PC-3 (cell line): ENCODE data around the gene AIG1. TPM values are rescaled to one million over a fixed set of nuclear protein-coding genes. Genes with fewer than 3 reads are reported as not detected.
"Not testable (repeated sequence)": the region's sequence is repeated elsewhere in the genome, so short reads cannot be mapped to it uniquely, and the experiment has no call there.

ENCODE experiments used
- ATAC-seq: fragments of 200-7000 bp; cut with Tn5 transposase; 2 replicates; pipeline ENCODE4 v1.9.1; 2020; ENCODE audit warnings: mild to moderate bottlenecking, moderate library complexity
- BruUV-seq: library from RNA; stranded (reverse); fragments of 400-500 nt; replicated peaks from 2 replicates; lab custom pipeline; 2021; lab: Mats Ljungman, UMichigan
- CTCF ChIA-PET: fragments of 300-600 bp; sonication (Branson Sonifier 250); formaldehyde crosslinking; loops from one replicate; lab custom pipeline; 2022; ENCODE audit warnings: antibody characterized with exemption; lab: Charles Lee
- POLR2A ChIA-PET: fragments of 300-600 bp; sonication (Branson Sonifier 250); formaldehyde crosslinking; loops from one replicate; lab custom pipeline; 2022; ENCODE audit warnings: antibody characterized with exemption; ENCODE audit not compliant: unreplicated experiment; lab: Charles Lee
- DNase-seq: peaks from one replicate; pipeline ENCODE4 v3.0.0-alpha.2; 2015
- H2AFZ ChIP-seq: fragments of 300-600 bp; sonication (generic); 2 replicates; pipeline ENCODE4 v1.6.0; 2016; ENCODE audit warnings: antibody characterized with exemption, low read length
- H3F3A ChIP-seq: fragments of 300-600 bp; sonication (generic); one replicate; pipeline ENCODE4 v1.6.0; 2017; ENCODE audit warnings: antibody characterized with exemption, low read length, control low read depth, mild to moderate bottlenecking; ENCODE audit not compliant: unreplicated experiment
- H3K27ac ChIP-seq: fragments of 300-600 bp; sonication (generic); 2 replicates; pipeline ENCODE4 v1.5.1; 2016; ENCODE audit warnings: mild to moderate bottlenecking, low read length
- H3K27me3 ChIP-seq: fragments of 300-600 bp; sonication (generic); 2 replicates; pipeline ENCODE4 v1.6.1; 2016; ENCODE audit warnings: low read length, mixed read lengths
- H3K36me3 ChIP-seq: fragments of 300-600 bp; sonication (generic); 2 replicates; pipeline ENCODE4 v1.6.1; 2016; ENCODE audit warnings: low read depth, mixed run types, low read length, mixed read lengths
- H3K4me1 ChIP-seq: fragments of 300-600 bp; sonication (generic); 2 replicates; pipeline ENCODE4 v1.5.1; 2016; ENCODE audit warnings: low read length; ENCODE audit not compliant: insufficient read depth
- H3K4me2 ChIP-seq: fragments of 300-600 bp; sonication (generic); 2 replicates; pipeline ENCODE4 v1.6.0; 2016; ENCODE audit warnings: low read length
- H3K4me3 ChIP-seq: fragments of 300-600 bp; sonication (generic); 2 replicates; pipeline ENCODE4 v1.5.1; 2016; ENCODE audit warnings: mild to moderate bottlenecking, low read length, mixed read lengths
- H3K79me2 ChIP-seq: fragments of 300-600 bp; sonication (generic); 2 replicates; pipeline ENCODE4 v1.6.1; 2017; ENCODE audit warnings: low read length, mixed read lengths
- H3K9ac ChIP-seq: fragments of 300-600 bp; sonication (generic); 2 replicates; pipeline ENCODE4 v1.6.0; 2016; ENCODE audit warnings: mild to moderate bottlenecking, low read length
- H3K9me2 ChIP-seq: fragments of 300-600 bp; sonication (generic); replicated peaks from 2 replicates; pipeline ENCODE4 v1.6.1; 2016; ENCODE audit warnings: mixed run types, low read length, mixed read lengths
- H3K9me3 ChIP-seq: fragments of 300-600 bp; sonication (generic); 2 replicates; pipeline ENCODE4 v1.6.1; 2016; ENCODE audit warnings: low read length, mixed read lengths
- H4K20me1 ChIP-seq: fragments of 300-600 bp; sonication (generic); 2 replicates; pipeline ENCODE4 v1.6.1; 2016; ENCODE audit warnings: low read length, mixed read lengths
- EZH2 ChIP-seq: fragments of 300-600 bp; sonication (generic); IDR thresholded peaks from one replicate; pipeline ENCODE4 v1.6.1; 2017; ENCODE audit warnings: antibody characterized with exemption, mild to moderate bottlenecking, low read length; ENCODE audit not compliant: unreplicated experiment
- EZH2phosphoT487 ChIP-seq: fragments of 300-600 bp; sonication (generic); IDR thresholded peaks from 2 replicates; pipeline ENCODE4 v1.6.1; 2018; ENCODE audit warnings: mild to moderate bottlenecking, antibody characterized with exemption, low read length, borderline replicate concordance
- intact Hi-C: fragments of 100-400 bp; cut with micrococcal nuclease; formaldehyde crosslinking; loops from 2 replicates; pipeline ENCODE4 v1.9.0; 2023
- total RNA-seq: library from RNA; depleted of rRNA; stranded (reverse); fragments of >200 nt; gene quantifications from 2 replicates; pipeline ENCODE4 v1.2.3, GENCODE V29; 2014
- TF ChIP-seq, protein P1 (sequence below): fragments of 300-600 bp; sonication (generic); conservative IDR thresholded peaks from 2 replicates; pipeline ENCODE4 v1.5.1; 2017; ENCODE audit warnings: antibody characterized with exemption, low read depth, mild to moderate bottlenecking, low read length

The AIG1 gene
- total RNA-seq, 1 experiment from 2014 or later = 32.7 TPM

DNA sequence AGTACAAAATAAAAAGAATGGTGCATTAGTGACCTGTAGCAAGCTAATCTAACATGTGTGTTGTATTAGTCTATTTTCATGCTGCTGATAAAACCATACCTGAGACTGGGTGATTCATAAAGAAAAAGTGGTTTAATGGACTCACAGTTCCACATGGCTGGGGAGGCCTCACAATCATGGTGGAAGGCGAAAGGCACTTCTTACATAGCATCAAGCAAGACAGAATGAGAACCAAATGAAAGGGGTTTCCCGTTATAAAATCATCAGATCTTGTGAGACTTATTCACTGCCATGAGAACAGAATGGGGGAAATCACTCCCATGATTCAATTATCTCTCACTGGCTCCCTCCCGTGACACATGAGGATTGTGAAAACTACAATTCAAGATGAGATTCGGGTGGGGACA lies 45.4 kb upstream of the AIG1 start:
- no peak for ATAC-seq

DNA sequence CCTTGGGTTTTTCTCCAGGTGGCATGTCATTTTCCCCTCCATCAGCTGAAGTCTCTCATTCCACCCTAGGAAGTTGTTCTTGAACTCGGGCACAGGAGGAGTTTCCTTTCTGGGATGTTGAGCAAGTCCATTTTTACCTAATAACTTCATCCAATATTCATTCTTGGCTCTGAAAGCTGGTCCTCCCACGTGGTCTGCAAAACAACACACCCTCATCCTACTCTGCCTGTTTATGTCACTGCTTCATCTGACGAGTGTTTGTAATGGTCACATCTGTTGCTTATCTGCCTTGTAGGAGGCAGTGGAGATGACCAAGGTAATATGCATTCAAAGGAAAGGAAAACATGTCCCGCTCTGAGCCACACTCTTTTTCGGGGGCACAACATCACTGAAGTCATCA lies 41.7 kb upstream of the AIG1 start:
- H3K4me1 ChIP-seq = peaks cover 21% of the 10 kb centered on the region
- no peaks in the 10 kb centered on the region for H3K36me3 ChIP-seq
- H2AFZ ChIP-seq = no peak overlapping the region
- no peaks in the 10 kb centered on the region for H3K9me3 ChIP-seq
- no peaks in the 10 kb centered on the region for H3K79me2 ChIP-seq
- ATAC-seq = no peak
- H3K4me2 ChIP-seq = no peak overlapping the region
- no peaks in the 10 kb centered on the region for H4K20me1 ChIP-seq
- H3K4me3 ChIP-seq = no peak overlapping the region
- no peak for DNase-seq
- H3F3A ChIP-seq = no peaks in the 10 kb centered on the region
- intact Hi-C loops = loop anchor here (10.0 kb wide), 2 partner anchors 324 to 406 kb away; no protein-coding TSS in a partner anchor
- no TSS peak for BruUV-seq
- no peak overlapping the region for H3K9ac ChIP-seq
- no peaks in the 10 kb centered on the region for H3K9me2 ChIP-seq
- H3K27me3 ChIP-seq = no peaks in the 10 kb centered on the region
- no peak overlapping the region for H3K27ac ChIP-seq
- POLR2A ChIA-PET = no interaction called here
- TF ChIP-seq EZH2phosphoT487 (no peak), EZH2 (no peak)
- TF ChIP-seq, protein P1, sequence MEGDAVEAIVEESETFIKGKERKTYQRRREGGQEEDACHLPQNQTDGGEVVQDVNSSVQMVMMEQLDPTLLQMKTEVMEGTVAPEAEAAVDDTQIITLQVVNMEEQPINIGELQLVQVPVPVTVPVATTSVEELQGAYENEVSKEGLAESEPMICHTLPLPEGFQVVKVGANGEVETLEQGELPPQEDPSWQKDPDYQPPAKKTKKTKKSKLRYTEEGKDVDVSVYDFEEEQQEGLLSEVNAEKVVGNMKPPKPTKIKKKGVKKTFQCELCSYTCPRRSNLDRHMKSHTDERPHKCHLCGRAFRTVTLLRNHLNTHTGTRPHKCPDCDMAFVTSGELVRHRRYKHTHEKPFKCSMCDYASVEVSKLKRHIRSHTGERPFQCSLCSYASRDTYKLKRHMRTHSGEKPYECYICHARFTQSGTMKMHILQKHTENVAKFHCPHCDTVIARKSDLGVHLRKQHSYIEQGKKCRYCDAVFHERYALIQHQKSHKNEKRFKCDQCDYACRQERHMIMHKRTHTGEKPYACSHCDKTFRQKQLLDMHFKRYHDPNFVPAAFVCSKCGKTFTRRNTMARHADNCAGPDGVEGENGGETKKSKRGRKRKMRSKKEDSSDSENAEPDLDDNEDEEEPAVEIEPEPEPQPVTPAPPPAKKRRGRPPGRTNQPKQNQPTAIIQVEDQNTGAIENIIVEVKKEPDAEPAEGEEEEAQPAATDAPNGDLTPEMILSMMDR = no peak
- CTCF ChIA-PET = no interaction called here

More for the DNA sequence above, 45.4 kb upstream of the AIG1 start:
- intact Hi-C loops = loop anchor here (10.0 kb wide), 2 partner anchors 321 to 409 kb away; no protein-coding TSS in a partner anchor
- Histone ChIP-seq H3K27ac (peak overlapping the region; percentile 98), H3K36me3 (no peaks in the 10 kb centered on the region), H3K79me2 (no peaks in the 10 kb centered on the region), H3K4me1 (peaks cover 26% of the 10 kb centered on the region), H3K4me3 (no peak overlapping the region), H3K9me2 (no peaks in the 10 kb centered on the region), H3K4me2 (0 out of 2 replicates have a peak overlapping the region, but pooled peaks have one; percentile 11), H3K9ac (peak overlapping the region; percentile 79), H3K27me3 (no peaks in the 10 kb centered on the region), H3K9me3 (no peaks in the 10 kb centered on the region), H4K20me1 (no peaks in the 10 kb centered on the region), H3F3A (no peaks in the 10 kb centered on the region), H2AFZ (no peak overlapping the region)
- BruUV-seq = no TSS peak
- CTCF ChIA-PET = no interaction called here
- POLR2A ChIA-PET = no interaction called here
- TF ChIP-seq EZH2phosphoT487 (no peak), EZH2 (no peak)
- TF ChIP-seq, protein P1 = no peak
- no peak for DNase-seq

DNA sequence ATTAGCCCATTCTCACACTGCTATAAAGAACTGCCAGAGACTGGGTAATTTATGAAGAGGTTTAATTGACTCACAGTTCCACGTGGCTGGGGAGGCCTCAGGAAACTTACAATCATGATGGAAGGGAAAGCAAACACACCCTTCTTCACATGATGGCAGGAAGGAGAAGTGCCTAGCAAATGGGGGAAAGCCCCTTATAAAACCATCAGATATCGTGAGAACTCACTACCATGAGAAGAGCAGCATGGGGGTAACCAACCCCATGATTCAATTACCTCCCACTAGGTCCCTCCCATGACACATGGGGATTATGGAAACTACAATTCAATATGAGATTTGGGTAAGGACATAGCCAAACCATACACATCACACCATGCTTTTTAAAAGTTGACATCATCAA lies 39.8 kb upstream of the AIG1 start:
- H3K4me1 ChIP-seq = peaks cover 17% of the 10 kb centered on the region
- H3K9ac ChIP-seq, H3K27ac ChIP-seq, H2AFZ ChIP-seq, DNase-seq, ATAC-seq, intact Hi-C loops, H4K20me1 ChIP-seq, H3K4me3 ChIP-seq, H3K36me3 ChIP-seq, H3K27me3 ChIP-seq, H3K79me2 ChIP-seq, H3K4me2 ChIP-seq, CTCF ChIA-PET, H3K9me3 ChIP-seq, H3F3A ChIP-seq, H3K9me2 ChIP-seq, POLR2A ChIA-PET, BruUV-seq: not testable (repeated sequence)
